BLaER1 treated with 17β-estradiol and CSF1 and Interleukin-3, amounts not matched to agents 10 nM and 100 nM (cell line): ENCODE measurements around the gene C19orf67.

ENCODE experiments used
- H3K27ac ChIP-seq, 11 experiments: shearing (Covaris generic); formaldehyde crosslinking; 2 replicates each; pipeline ENCODE4 v1.8.1; 2022
- H3K27me3 ChIP-seq, 11 experiments: shearing (Covaris generic); formaldehyde crosslinking; 2 replicates each; pipeline ENCODE4 v1.8.1; 2022
- H3K36me3 ChIP-seq, 11 experiments: shearing (Covaris generic); formaldehyde crosslinking; 2 replicates each; pipeline ENCODE4 v1.8.1; 2022
- H3K4me1 ChIP-seq, 10 experiments: shearing (Covaris generic); formaldehyde crosslinking; 2 replicates each; pipeline ENCODE4 v1.8.1; 2022
- H3K4me2 ChIP-seq, 11 experiments: shearing (Covaris generic); formaldehyde crosslinking; 2 replicates each; pipeline ENCODE4 v1.8.1; 2022
- H3K4me3 ChIP-seq, 10 experiments: shearing (Covaris generic); formaldehyde crosslinking; 2 replicates each; pipeline ENCODE4 v1.8.1; 2022
- H3K9ac ChIP-seq, 11 experiments: shearing (Covaris generic); formaldehyde crosslinking; 2 replicates each; pipeline ENCODE4 v1.8.1; 2022
- H3K9me3 ChIP-seq, 11 experiments: shearing (Covaris generic); formaldehyde crosslinking; replicated peaks in 1 of 11; 2 replicates each; pipeline ENCODE4 v1.8.1; 2022
- H4K20me1 ChIP-seq, 11 experiments: shearing (Covaris generic); formaldehyde crosslinking; 2 replicates each; pipeline ENCODE4 v1.8.1; 2022
- Cebpa-rat ChIP-seq, 11 experiments: shearing (Covaris generic); IDR thresholded peaks; 2 replicates each; pipeline ENCODE4 v1.8.1; 2022

The C19orf67 gene

GRCh38 chr19:14105680-14106079 is 20.1 kb upstream of the C19orf67 start:
- Histone ChIP-seq H3K4me1 (peaks cover 0 to 13% (median 7%) of the 10 kb centered on the region in 10 experiments; a peak in 11 of 20 replicates), H4K20me1 (peaks cover 0 to 62% (median 26%) of the 10 kb centered on the region in 11 experiments; a peak in 19 of 22 replicates), H3K36me3 (peaks cover 49 to 90% (median 75%) of the 10 kb centered on the region in 11 experiments), H3K9ac (no peak overlapping the region; a peak in 1 of 22 replicates), H3K9me3 (no peaks in the 10 kb centered on the region), H3K27me3 (no peaks in the 10 kb centered on the region), H3K4me2 (no peak overlapping the region), H3K4me3 (no peak overlapping the region), H3K27ac (no peak overlapping the region)
- TF ChIP-seq Cebpa-rat (IDR thresholded peaks at IDR 0.05) = no peak

- peaks cover 0 to 43% (median 14%) of the 10 kb centered on the region in 11 experiments; a peak in 17 of 22 replicates for H4K20me1 ChIP-seq
- no peak overlapping the region for H3K4me2 ChIP-seq
- H3K9me3 ChIP-seq = no peaks in the 10 kb centered on the region
- H3K4me1 ChIP-seq = peaks cover 0 to 11% (median 0%) of the 10 kb centered on the region in 10 experiments; a peak in 4 of 20 replicates
- no peaks in the 10 kb centered on the region for H3K27me3 ChIP-seq
- H3K4me3 ChIP-seq = no peak overlapping the region
- H3K36me3 ChIP-seq = peaks cover 52 to 99% (median 94%) of the 10 kb centered on the region in 11 experiments
- 0 out of 22 replicates have a peak overlapping the region, but pooled peaks of 1 of the 11 experiments have one; percentile 4 for H3K27ac ChIP-seq
- TF ChIP-seq Cebpa-rat (IDR thresholded peaks at IDR 0.05) = no peak
- peak overlapping the region in 3 of 11 experiments; percentile 16 to 21 (median 18); a peak in 3 of 22 replicates for H3K9ac ChIP-seq
Measured at GRCh38 chr19:14103310-14103709, 17.7 kb upstream of the C19orf67 start.

- peak overlapping the region in 8 of 11 experiments; percentile 4 to 24 (median 18); a peak in 3 of 22 replicates for H3K9ac ChIP-seq
- TF ChIP-seq Cebpa-rat (IDR thresholded peaks at IDR 0.05) = no peak
- H3K4me2 ChIP-seq = no peak overlapping the region
- H3K4me3 ChIP-seq = no peak overlapping the region
- H3K27me3 ChIP-seq = no peaks in the 10 kb centered on the region
- 0 out of 22 replicates have a peak overlapping the region, but pooled peaks of 1 of the 11 experiments have one; percentile 4 for H3K27ac ChIP-seq
- peaks cover 0 to 42% (median 11%) of the 10 kb centered on the region in 11 experiments; a peak in 17 of 22 replicates for H4K20me1 ChIP-seq
- H3K9me3 ChIP-seq = no peaks in the 10 kb centered on the region
- peaks cover 0 to 11% (median 0%) of the 10 kb centered on the region in 10 experiments; a peak in 4 of 20 replicates for H3K4me1 ChIP-seq
- H3K36me3 ChIP-seq = peaks cover 52 to 99% (median 96%) of the 10 kb centered on the region in 11 experiments
Measured at GRCh38 chr19:14102756-14103155, 17.2 kb upstream of the C19orf67 start.

- Histone ChIP-seq H3K9ac (peak overlapping the region in 5 of 11 experiments; percentile 4 to 21 (median 9); a peak in 1 of 22 replicates), H4K20me1 (peaks cover 0 to 42% (median 5%) of the 10 kb centered on the region in 11 experiments; a peak in 12 of 22 replicates), H3K4me2 (no peak overlapping the region), H3K4me1 (peaks cover 0 to 11% (median 0%) of the 10 kb centered on the region in 10 experiments; a peak in 4 of 20 replicates), H3K4me3 (no peak overlapping the region), H3K9me3 (no peaks in the 10 kb centered on the region), H3K27ac (peak overlapping the region in 1 of 11 experiments; percentile 23; a peak in 1 of 22 replicates), H3K36me3 (peaks cover 52 to 99% (median 96%) of the 10 kb centered on the region in 11 experiments), H3K27me3 (no peaks in the 10 kb centered on the region)
- no peak for TF ChIP-seq Cebpa-rat (IDR thresholded peaks at IDR 0.05)
Measured at GRCh38 chr19:14102102-14102696, 16.6 kb upstream of the C19orf67 start.

GRCh38 chr19:14101003-14101545 is 15.5 kb upstream of the C19orf67 start:
- no peaks in the 10 kb centered on the region for H3K9me3 ChIP-seq
- H4K20me1 ChIP-seq = peaks cover 0 to 32% (median 4%) of the 10 kb centered on the region in 11 experiments; a peak in 7 of 22 replicates
- H3K4me3 ChIP-seq = no peak overlapping the region
- no peak overlapping the region for H3K27ac ChIP-seq
- peaks cover 0 to 11% (median 0%) of the 10 kb centered on the region in 10 experiments; a peak in 4 of 20 replicates for H3K4me1 ChIP-seq
- H3K27me3 ChIP-seq = no peaks in the 10 kb centered on the region
- no peak overlapping the region for H3K4me2 ChIP-seq
- peaks cover 53 to 100% (median 97%) of the 10 kb centered on the region in 11 experiments for H3K36me3 ChIP-seq
- TF ChIP-seq Cebpa-rat (IDR thresholded peaks at IDR 0.05) = no peak
- no peak overlapping the region for H3K9ac ChIP-seq

GRCh38 chr19:14097532-14098151 is 12.1 kb upstream of the C19orf67 start:
- Histone ChIP-seq H3K4me1 (peaks cover 0 to 3% (median 0%) of the 10 kb centered on the region in 10 experiments; a peak in 3 of 20 replicates), H3K4me2 (no peak overlapping the region), H4K20me1 (peaks cover 0 to 15% (median 0%) of the 10 kb centered on the region in 11 experiments; a peak in 5 of 22 replicates), H3K9ac (no peak overlapping the region), H3K27me3 (no peaks in the 10 kb centered on the region), H3K4me3 (no peak overlapping the region), H3K36me3 (peaks cover 35 to 97% (median 87%) of the 10 kb centered on the region in 11 experiments), H3K9me3 (peaks cover 11 to 21% (median 15%) of the 10 kb centered on the region in 11 experiments), H3K27ac (no peak overlapping the region)
- TF ChIP-seq Cebpa-rat (IDR thresholded peaks at IDR 0.05) = no peak

- H3K4me3 ChIP-seq = no peak overlapping the region
- H4K20me1 ChIP-seq = peaks cover 0 to 9% (median 0%) of the 10 kb centered on the region in 11 experiments; a peak in 3 of 22 replicates
- H3K4me1 ChIP-seq = peaks cover 7 to 12% (median 8%) of the 10 kb centered on the region in 10 experiments; a peak in 18 of 20 replicates
- H3K27me3 ChIP-seq = no peaks in the 10 kb centered on the region
- H3K4me2 ChIP-seq = no peak overlapping the region
- no peak overlapping the region for H3K9ac ChIP-seq
- no peak overlapping the region for H3K27ac ChIP-seq
- H3K9me3 ChIP-seq = peaks cover 11 to 21% (median 15%) of the 10 kb centered on the region in 11 experiments
- TF ChIP-seq Cebpa-rat (IDR thresholded peaks at IDR 0.05) = no peak
- H3K36me3 ChIP-seq = peaks cover 27 to 84% (median 75%) of the 10 kb centered on the region in 11 experiments
Measured at GRCh38 chr19:14096272-14096992, 10.8 kb upstream of the C19orf67 start.

- Histone ChIP-seq H3K9me3 (peaks cover 11 to 21% (median 15%) of the 10 kb centered on the region in 11 experiments), H3K36me3 (peaks cover 16 to 69% (median 59%) of the 10 kb centered on the region in 11 experiments)
- TF ChIP-seq Cebpa-rat (IDR thresholded peaks at IDR 0.05) = no peak
Measured at GRCh38 chr19:14094854-14095253, 9.3 kb upstream of the C19orf67 start.

More at GRCh38 chr19:14094854-14095253, 9.3 kb upstream of the C19orf67 start:
- H3K4me1 ChIP-seq = peaks cover 7 to 12% (median 8%) of the 10 kb centered on the region in 10 experiments; a peak in 18 of 20 replicates
- no peak overlapping the region for H3K4me3 ChIP-seq
- H3K9ac ChIP-seq = no peak overlapping the region
- H3K27me3 ChIP-seq = no peaks in the 10 kb centered on the region
- H3K27ac ChIP-seq = no peak overlapping the region
- peaks cover 0 to 9% (median 0%) of the 10 kb centered on the region in 11 experiments; a peak in 2 of 22 replicates for H4K20me1 ChIP-seq
- no peak overlapping the region for H3K4me2 ChIP-seq
